HCT116 (cell line): ENCODE results near the gene CRY2. TPM values are rescaled to one million over a fixed set of nuclear protein-coding genes. Genes with fewer than 3 reads are reported as not detected.
A peak's percentile ranks its signal among the peaks of the same experiment; 100 is the strongest.

ENCODE experiments used
- ATAC-seq: fragments of 200-7000 bp; cut with Tn5 transposase; 2 replicates; pipeline ENCODE4 v1.9.1; 2020; ENCODE audit warnings: mild to moderate bottlenecking, moderate library complexity
- BruUV-seq: library from RNA; stranded (reverse); fragments of 400-500 nt; replicated peaks from 2 replicates; lab custom pipeline; 2021; lab: Mats Ljungman, UMichigan
- CTCF ChIA-PET: fragments of 300-600 bp; sonication (Branson Sonifier 250); formaldehyde crosslinking; loops from one replicate; lab custom pipeline; 2021; ENCODE audit warnings: antibody characterized with exemption; lab: Charles Lee
- POLR2A ChIA-PET: fragments of 300-600, 350-600 bp; sonication (Branson Sonifier 250); formaldehyde crosslinking; loops from one replicate; lab custom pipeline; 2021; ENCODE audit warnings: antibody characterized with exemption; lab: Charles Lee
- RAD21 ChIA-PET, 2 experiments: fragments of 300-600 bp; sonication (Branson Sonifier 250); formaldehyde crosslinking; loops; one replicate each; lab custom pipeline; 2023; ENCODE audit warnings: low total read pairs in 2 of 2; ENCODE audit not compliant: uncharacterized antibody in 2 of 2, unreplicated experiment in 2 of 2, low non-redundant PET in 1 of 2; lab: Charles Lee
- DNase-seq: peaks from one replicate; pipeline ENCODE4 v3.0.0-alpha.2; 2010; ENCODE audit warnings: low read depth, low spot score
- H2AFZ ChIP-seq: fragments of 200-600 bp; shearing (Covaris generic), sonication (generic); 2 replicates; pipeline ENCODE4 v1.6.1; 2017; ENCODE audit warnings: low read depth, mixed run types, mixed read lengths, antibody characterized with exemption, low read length; ENCODE audit not compliant: poor library complexity, severe bottlenecking
- H3K27ac ChIP-seq: 2 replicates; pipeline ENCODE4 v1.5.1; 2012; ENCODE audit warnings: low read depth, low read length
- H3K27me3 ChIP-seq: fragments of 200-600 bp; sonication (generic); 2 replicates; pipeline ENCODE4 v1.6.1; 2016; ENCODE audit warnings: mixed run types, low read length, mixed read lengths; ENCODE audit not compliant: insufficient read depth
- H3K36me3 ChIP-seq, 2 experiments: fragments of 200-500 bp in 1 of 2; fragments of 200-600 bp in 1 of 2; sonication (Bioruptor generic) in 1 of 2; sonication (generic) in 1 of 2; 2 replicates each; pipeline versions ENCODE4 v1.5.1 to v1.6.1; 2014 to 2016; ENCODE audit warnings: low read length in 2 of 2, inconsistent platforms in 1 of 2, mixed read lengths in 1 of 2, mixed run types in 1 of 2; ENCODE audit not compliant: insufficient read depth in 2 of 2, control insufficient read depth in 1 of 2
- H3K4me1 ChIP-seq, 2 experiments: fragments of 200-600 bp in 1 of 2; sonication (generic) in 1 of 2; 2 replicates each; pipeline versions ENCODE4 v1.5.1 to v1.6.1; 2012 to 2017; ENCODE audit warnings: low read length in 2 of 2, inconsistent platforms in 1 of 2, mild to moderate bottlenecking in 1 of 2, mixed read lengths in 1 of 2, mixed run types in 1 of 2, moderate library complexity in 1 of 2; ENCODE audit not compliant: insufficient read depth in 2 of 2, control insufficient read depth in 1 of 2
- H3K4me2 ChIP-seq: fragments of 200-600 bp; sonication (generic); 2 replicates; pipeline ENCODE4 v1.6.1; 2017; ENCODE audit warnings: mixed run types, low read length, mixed read lengths
- H3K4me3 ChIP-seq, 2 experiments: fragments of 200-600 bp in 1 of 2; sonication (generic) in 1 of 2; replicated peaks in 1 of 2; 2 replicates each; pipeline ENCODE4 v1.5.1; 2011 to 2016; ENCODE audit warnings: low read length in 2 of 2, control low read depth in 1 of 2, low read depth in 1 of 2, mild to moderate bottlenecking in 1 of 2, mixed read lengths in 1 of 2, mixed run types in 1 of 2
- H3K79me2 ChIP-seq: fragments of 200-600 bp; sonication (generic); 2 replicates; pipeline ENCODE4 v1.6.1; 2017; ENCODE audit warnings: mild to moderate bottlenecking, mixed run types, low read length, moderate library complexity, mixed read lengths; ENCODE audit not compliant: insufficient read depth
- H3K9ac ChIP-seq: fragments of 200-600 bp; sonication (generic); 2 replicates; pipeline ENCODE4 v1.6.1; 2016; ENCODE audit warnings: low read length, mixed read lengths
- H3K9me2 ChIP-seq: fragments of 200-600 bp; sonication (generic), shearing (Covaris generic); 2 replicates; pipeline ENCODE4 v1.6.1; 2017; ENCODE audit warnings: mixed run types, mild to moderate bottlenecking, moderate library complexity; ENCODE audit not compliant: insufficient read depth
- H3K9me3 ChIP-seq, 2 experiments: fragments of 200-500 bp in 1 of 2; fragments of 200-600 bp in 1 of 2; sonication (Bioruptor generic) in 1 of 2; sonication (generic) in 1 of 2; 2 replicates each; pipeline ENCODE4 v1.6.1; 2014 to 2017; ENCODE audit warnings: low read length in 2 of 2, mixed read lengths in 2 of 2, inconsistent platforms in 1 of 2, low read depth in 1 of 2, mild to moderate bottlenecking in 1 of 2, mixed run types in 1 of 2, moderate library complexity in 1 of 2; ENCODE audit not compliant: control insufficient read depth in 1 of 2, insufficient read depth in 1 of 2
- H4K20me1 ChIP-seq: fragments of 200-600 bp; sonication (generic), shearing (Covaris generic); 2 replicates; pipeline ENCODE4 v1.6.1; 2017; ENCODE audit warnings: mixed run types, mild to moderate bottlenecking, moderate library complexity; ENCODE audit not compliant: insufficient read depth
- CBX3 ChIP-seq: IDR thresholded peaks from 2 replicates; pipeline ENCODE4 v1.6.1; 2012; ENCODE audit warnings: low read depth
- CEBPB ChIP-seq: IDR thresholded peaks from 2 replicates; pipeline ENCODE4 v1.6.1; 2012; ENCODE audit warnings: low read depth
- ELF1 ChIP-seq: IDR thresholded peaks from 2 replicates; pipeline ENCODE4 v1.6.1; 2012; ENCODE audit warnings: low read depth, borderline replicate concordance
- EZH2phosphoT487 ChIP-seq: fragments of 200-600 bp; IDR thresholded peaks from 2 replicates; pipeline ENCODE4 v1.6.1; 2018; ENCODE audit warnings: antibody characterized with exemption, borderline replicate concordance
- REST ChIP-seq: IDR thresholded peaks from 2 replicates; pipeline ENCODE4 v1.6.1; 2012; ENCODE audit warnings: low read depth
- SP1 ChIP-seq: IDR thresholded peaks from 2 replicates; pipeline ENCODE4 v1.6.1; 2012; ENCODE audit warnings: low read depth
- TCF7L2 ChIP-seq: IDR thresholded peaks from 2 replicates; pipeline ENCODE4 v1.7.0; 2011; ENCODE audit warnings: borderline replicate concordance, inconsistent platforms; ENCODE audit not compliant: insufficient read depth, insufficient read length; ENCODE audit errors: extremely low read depth
- YY1 ChIP-seq: IDR thresholded peaks from 2 replicates; pipeline ENCODE4 v1.6.1; 2011; ENCODE audit warnings: low read length, low read depth, moderate library complexity, mild to moderate bottlenecking; ENCODE audit not compliant: insufficient replicate concordance; ENCODE audit errors: extremely low read depth
- intact Hi-C: fragments of 100-400 bp; cut with micrococcal nuclease; formaldehyde crosslinking; loops from 2 replicates; pipeline ENCODE4 v1.10.0; 2022
- total RNA-seq: library from RNA; stranded (reverse); gene quantifications from one replicate; pipeline ENCODE4 v1.2.1, GENCODE V29; 2021; ENCODE audit not compliant: unreplicated experiment

The CRY2 gene
- total RNA-seq, 1 experiment from 2014 or later, result 18.0 TPM

GRCh38 chr11:45899086-45899447, 51.8 kb downstream of the CRY2 start:
- H3K9me2 ChIP-seq, result no peaks in the 10 kb centered on the region
- H3K9me3 ChIP-seq, result no peaks in the 10 kb centered on the region
- POLR2A ChIA-PET, result no interaction called here
- ATAC-seq, result no peak
- H3K27me3 ChIP-seq, result no peaks in the 10 kb centered on the region
- H3K36me3 ChIP-seq, result no peaks in the 10 kb centered on the region
- CTCF ChIA-PET, result interaction anchor here (0.6 to 1.3 kb wide), 3 partner anchors 19 to 107 kb away, joined by 3 read pairs; partner anchors contain the start of gene PEX16
- H2AFZ ChIP-seq, result no peak overlapping the region
- no peaks in the 10 kb centered on the region for H4K20me1 ChIP-seq
- intact Hi-C loops, result no loop called here
- BruUV-seq, result no TSS peak
- RAD21 ChIA-PET, result no interaction called here
- no peak overlapping the region for H3K27ac ChIP-seq
- peak overlapping the region; percentile 68 for H3K4me2 ChIP-seq
- H3K79me2 ChIP-seq, result no peaks in the 10 kb centered on the region
- no peak for DNase-seq
- H3K4me1 ChIP-seq, result peaks cover 10 to 25% of the 10 kb centered on the region in 2 experiments; a peak in 3 of 4 replicates
- H3K4me3 ChIP-seq, result no peak overlapping the region
- no peak for TF ChIP-seq TCF7L2
- no peak for TF ChIP-seq SP1
- no peak for TF ChIP-seq EZH2phosphoT487
- no peak for TF ChIP-seq ELF1
- no peak for TF ChIP-seq CEBPB
- TF ChIP-seq YY1, result no peak
- TF ChIP-seq CBX3, result no peak
- TF ChIP-seq, all 23 proteins: peak for 0
- no peak overlapping the region for H3K9ac ChIP-seq

GRCh38 chr11:45899448-45900174, 52.3 kb downstream of the CRY2 start:
- Histone ChIP-seq H2AFZ (no peak overlapping the region), H3K9me3 (no peaks in the 10 kb centered on the region), H3K4me2 (peak overlapping the region; percentile 68), H3K9ac (peak overlapping the region; percentile 32; the same call in 1 of the 2 replicates)
- no peak for DNase-seq
- POLR2A ChIA-PET, result no interaction called here
- ATAC-seq, result peak; percentile 80
- TF ChIP-seq CBX3, result no peak
- TF ChIP-seq REST, result peak; percentile 76
- TF ChIP-seq, all 23 proteins: peak for 1
- H3K36me3 ChIP-seq, result no peaks in the 10 kb centered on the region
- H3K27me3 ChIP-seq, result no peaks in the 10 kb centered on the region
- H4K20me1 ChIP-seq, result no peaks in the 10 kb centered on the region
- peaks cover 10 to 25% of the 10 kb centered on the region in 2 experiments; a peak in 3 of 4 replicates for H3K4me1 ChIP-seq
- H3K27ac ChIP-seq, result peak overlapping the region; percentile 43; the same call in 1 of the 2 replicates
- RAD21 ChIA-PET, result no interaction called here
- H3K9me2 ChIP-seq, result no peaks in the 10 kb centered on the region
- CTCF ChIA-PET, result interaction anchor here (0.6 to 1.3 kb wide), 2 partner anchors 18 to 107 kb away, joined by 3 read pairs; partner anchors contain the start of gene PEX16
- no peaks in the 10 kb centered on the region for H3K79me2 ChIP-seq
- no TSS peak for BruUV-seq
- H3K4me3 ChIP-seq, result peak overlapping the region; percentile 19 to 51; a peak in 1 of 4 replicates
- intact Hi-C loops, result no loop called here
